Stomach (tissue), 4 donors: ENCODE results near the gene ADAMTS12.

Experiments
- CTCF ChIP-seq, 7 experiments: fragments of 450-650 bp in 4 of 7; fragments of 200-600 bp in 3 of 7; sonication (generic) in 3 of 7; IDR thresholded peaks; one replicate each; pipeline ENCODE4 v1.5.1; 2016 to 2019; ENCODE audit warnings: antibody characterized with exemption in 7 of 7, control low read depth in 2 of 7, mild to moderate bottlenecking in 1 of 7
- POLR2AphosphoS5 ChIP-seq, 3 donors: sonication (generic); formaldehyde crosslinking; IDR thresholded peaks; one replicate each; pipeline ENCODE4 v1.6.1; 2016; ENCODE audit warnings: antibody characterized with exemption in 3 of 3

- TF ChIP-seq CTCF (IDR thresholded peaks at IDR 0.05) (no peak), POLR2AphosphoS5 (IDR thresholded peaks at IDR 0.05) (no peak)
Measured at GRCh38 chr5:33631786-33632185, 260.0 kb downstream of the ADAMTS12 start.
